Measurements from ENCODE around the gene PCTP. TPM values are rescaled to one million over a fixed set of nuclear protein-coding genes. Genes with fewer than 3 reads are reported as not detected.
A peak's percentile ranks its signal among the peaks of the same experiment; 100 is the strongest.

Gene PCTP
- total and polyA plus RNA-seq, 7 donors = 20.8 to 64.7 (median 25.0) TPM

- TF ChIP-seq CTCF (IDR thresholded peaks at IDR 0.05) = no peak
- peak in 1 of 4 donors; percentile 34 for TF ChIP-seq POLR2AphosphoS5 (IDR thresholded peaks at IDR 0.05)
- Histone ChIP-seq H3K36me3 (no peaks in the 10 kb centered on the region), H3K27me3 (no peaks in the 10 kb centered on the region), H3K27ac (peak overlapping the region in 2 of 4 donors; percentile 20 to 45), H3K4me3 (no peak overlapping the region), H3K4me1 (peaks cover 0 to 22% (median 14%) of the 10 kb centered on the region in 4 donors), H3K9me3 (no peaks in the 10 kb centered on the region)
- WGBS, 2 donors = 63 to 69% methylated on average over 6 of the region's 6 CpGs
- intact Hi-C loops (cut with DNase I) = no loop called here
- DNase-seq = no peak
Observed at GRCh38 chr17:55814377-55814776, 63.5 kb downstream of the PCTP start.

- no peak overlapping the region for H3K27ac ChIP-seq
- peaks cover 0 to 19% (median 9%) of the 10 kb centered on the region in 4 donors for H3K4me1 ChIP-seq
- no peak for TF ChIP-seq POLR2A (IDR thresholded peaks at IDR 0.05)
- no peak for TF ChIP-seq EP300 (IDR thresholded peaks at IDR 0.05)
- TF ChIP-seq CTCF (IDR thresholded peaks at IDR 0.05) = no peak
- TF ChIP-seq POLR2AphosphoS5 (IDR thresholded peaks at IDR 0.05) = no peak
Observed at GRCh38 chr17:55816532-55817396, 65.9 kb downstream of the PCTP start.

GRCh38 chr17:55817397-55817709 is 66.5 kb downstream of the PCTP start:
- Histone ChIP-seq H3K9me3 (peaks cover 0 to 2% (median 0%) of the 10 kb centered on the region in 4 donors), H3K4me3 (no peak overlapping the region), H3K4me1 (peaks cover 0 to 13% (median 6%) of the 10 kb centered on the region in 4 donors), H3K36me3 (no peaks in the 10 kb centered on the region), H3K27me3 (no peaks in the 10 kb centered on the region), H3K27ac (no peak overlapping the region)
- TF ChIP-seq POLR2AphosphoS5 (IDR thresholded peaks at IDR 0.05) (no peak), CTCF (IDR thresholded peaks at IDR 0.05) (no peak), EP300 (IDR thresholded peaks at IDR 0.05) (no peak), POLR2A (IDR thresholded peaks at IDR 0.05) (no peak)
- no peak for DNase-seq
- intact Hi-C loops (cut with DNase I) = no loop called here
- 74 to 82% methylated on average over 1 of the region's 1 CpG for WGBS, 2 donors

More at GRCh38 chr17:55816532-55817396, 65.9 kb downstream of the PCTP start:
- WGBS, 2 donors = 64 to 66% methylated on average over 8 of the region's 8 CpGs
- Histone ChIP-seq H3K36me3 (no peaks in the 10 kb centered on the region), H3K4me3 (no peak overlapping the region), H3K27me3 (no peaks in the 10 kb centered on the region), H3K9me3 (peaks cover 0 to 2% (median 0%) of the 10 kb centered on the region in 4 donors)
- no peak for DNase-seq
- intact Hi-C loops (cut with DNase I) = no loop called here

- intact Hi-C loops (cut with DNase I) = no loop called here
- Histone ChIP-seq H3K27ac (no peak overlapping the region), H3K9me3 (peaks cover 0 to 2% (median 0%) of the 10 kb centered on the region in 4 donors), H3K4me1 (peaks cover 0 to 9% (median 6%) of the 10 kb centered on the region in 4 donors), H3K36me3 (no peaks in the 10 kb centered on the region), H3K27me3 (no peaks in the 10 kb centered on the region), H3K4me3 (no peak overlapping the region)
- no peak for DNase-seq
- no peak for TF ChIP-seq POLR2AphosphoS5 (IDR thresholded peaks at IDR 0.05)
- TF ChIP-seq EP300 (IDR thresholded peaks at IDR 0.05) = no peak
- TF ChIP-seq CTCF (IDR thresholded peaks at IDR 0.05) = no peak
- no peak for TF ChIP-seq POLR2A (IDR thresholded peaks at IDR 0.05)
- 71 to 86% methylated on average over 3 of the region's 3 CpGs for WGBS, 2 donors
Observed at GRCh38 chr17:55818026-55818425, 67.2 kb downstream of the PCTP start.
